Hepatocyte (in vitro differentiated cells): ENCODE measurements around the gene PREX1.

Experiments used
- EZH2 ChIP-seq: fragments of 200-600 bp; sonication (generic); IDR thresholded peaks from 2 replicates; pipeline ENCODE4 v1.6.1; 2016; ENCODE audit warnings: antibody characterized with exemption, mild to moderate bottlenecking, borderline replicate concordance
- EZH2phosphoT487 ChIP-seq: fragments of 200-600 bp; sonication (generic); IDR thresholded peaks from one replicate; pipeline ENCODE4 v1.6.1; 2018; ENCODE audit warnings: antibody characterized with exemption, mild to moderate bottlenecking, low read depth, moderate library complexity; ENCODE audit not compliant: unreplicated experiment, severe bottlenecking
- TF ChIP-seq, protein P1 (sequence below): fragments of 200-600 bp; sonication (generic); IDR thresholded peaks from 2 replicates; pipeline ENCODE4 v1.5.1; 2016; ENCODE audit warnings: antibody characterized with exemption, mild to moderate bottlenecking; ENCODE audit not compliant: poor library complexity

DNA sequence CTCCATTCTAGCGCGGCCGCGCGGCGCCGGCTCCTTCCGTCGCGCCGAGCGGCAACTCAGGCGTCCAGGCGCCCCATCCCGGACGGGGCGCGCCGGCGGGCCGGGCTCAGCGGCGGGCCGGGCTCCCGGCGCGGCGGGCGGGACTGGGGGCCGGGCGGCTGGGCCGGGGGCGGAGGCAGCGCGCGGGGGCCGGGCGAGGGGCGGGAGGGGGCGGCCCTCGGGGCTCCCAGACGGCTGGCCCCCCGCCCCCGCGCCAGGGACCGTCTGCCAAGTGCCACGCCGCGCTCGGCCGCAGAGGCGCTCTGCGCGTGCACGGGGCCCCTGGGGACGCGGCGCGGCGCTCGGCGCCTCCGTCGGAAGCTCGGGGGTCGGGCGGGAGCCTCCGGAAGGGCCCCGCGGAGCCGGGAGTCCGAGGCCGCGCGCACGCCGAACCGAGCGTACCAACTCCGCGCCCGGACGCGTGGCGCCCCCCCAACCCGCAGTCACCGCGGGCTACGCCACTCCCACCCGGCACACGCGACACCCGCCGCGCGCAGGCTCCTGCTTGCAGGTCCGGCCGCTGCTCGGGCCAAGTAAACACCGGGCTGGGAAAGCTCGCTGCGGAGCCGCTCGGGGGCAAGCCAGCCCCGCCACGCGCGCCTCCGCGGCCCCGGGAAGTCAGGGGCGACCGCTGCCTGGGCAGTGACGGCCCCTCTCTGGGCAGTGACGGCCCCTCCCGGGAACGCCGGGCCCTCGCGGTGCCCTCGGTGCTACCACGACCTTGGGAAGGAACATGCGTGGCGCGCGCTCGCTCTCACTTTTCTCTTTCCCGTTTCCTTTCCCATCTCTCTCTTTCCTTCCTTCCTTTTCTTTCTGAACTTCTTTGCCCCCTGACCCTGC lies at the start of gene PREX1:
- TF ChIP-seq EZH2 (no peak), EZH2phosphoT487 (no peak)
- TF ChIP-seq, protein P1, sequence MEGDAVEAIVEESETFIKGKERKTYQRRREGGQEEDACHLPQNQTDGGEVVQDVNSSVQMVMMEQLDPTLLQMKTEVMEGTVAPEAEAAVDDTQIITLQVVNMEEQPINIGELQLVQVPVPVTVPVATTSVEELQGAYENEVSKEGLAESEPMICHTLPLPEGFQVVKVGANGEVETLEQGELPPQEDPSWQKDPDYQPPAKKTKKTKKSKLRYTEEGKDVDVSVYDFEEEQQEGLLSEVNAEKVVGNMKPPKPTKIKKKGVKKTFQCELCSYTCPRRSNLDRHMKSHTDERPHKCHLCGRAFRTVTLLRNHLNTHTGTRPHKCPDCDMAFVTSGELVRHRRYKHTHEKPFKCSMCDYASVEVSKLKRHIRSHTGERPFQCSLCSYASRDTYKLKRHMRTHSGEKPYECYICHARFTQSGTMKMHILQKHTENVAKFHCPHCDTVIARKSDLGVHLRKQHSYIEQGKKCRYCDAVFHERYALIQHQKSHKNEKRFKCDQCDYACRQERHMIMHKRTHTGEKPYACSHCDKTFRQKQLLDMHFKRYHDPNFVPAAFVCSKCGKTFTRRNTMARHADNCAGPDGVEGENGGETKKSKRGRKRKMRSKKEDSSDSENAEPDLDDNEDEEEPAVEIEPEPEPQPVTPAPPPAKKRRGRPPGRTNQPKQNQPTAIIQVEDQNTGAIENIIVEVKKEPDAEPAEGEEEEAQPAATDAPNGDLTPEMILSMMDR: no peak
